ENCODE measurements around the gene PDK2. TPM values are rescaled to one million over a fixed set of nuclear protein-coding genes. Genes with fewer than 3 reads are reported as not detected.

Gene PDK2
- total and polyA plus RNA-seq, 2 experiments from 2014 or later = 12.0 to 15.9 TPM

DNA sequence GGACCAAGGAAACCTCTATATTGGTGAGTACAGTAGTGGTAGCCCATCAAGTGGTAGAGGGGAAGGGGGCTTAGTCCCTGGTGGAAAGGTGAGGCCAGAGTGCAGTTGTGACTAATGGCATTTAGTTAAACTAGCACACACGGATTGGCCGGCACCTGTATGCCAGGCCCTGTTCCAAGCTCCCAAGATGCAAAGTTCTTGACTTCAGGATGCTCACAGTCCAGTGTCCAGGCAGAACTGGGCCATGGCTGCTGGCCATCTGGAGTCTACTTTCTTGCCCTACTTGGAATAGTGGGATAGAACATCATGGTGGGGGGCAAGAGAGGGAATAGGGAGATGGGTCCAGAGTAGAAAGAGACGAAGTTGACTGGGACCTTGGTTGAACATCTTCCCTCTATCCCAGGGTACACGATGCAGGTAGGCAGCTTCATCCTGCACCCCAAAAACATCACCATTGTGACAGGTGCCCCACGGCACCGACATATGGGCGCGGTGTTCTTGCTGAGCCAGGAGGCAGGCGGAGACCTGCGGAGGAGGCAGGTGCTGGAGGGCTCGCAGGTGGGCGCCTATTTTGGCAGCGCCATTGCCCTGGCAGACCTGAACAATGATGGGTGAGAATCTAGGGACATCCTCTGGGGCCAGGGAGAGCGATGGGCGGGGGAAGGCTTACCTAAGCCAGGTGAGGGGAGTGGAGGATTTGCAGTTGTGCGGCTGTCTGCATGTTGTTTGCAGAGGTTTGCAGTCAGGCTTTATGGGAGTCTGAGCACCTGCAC is 24.1 kb upstream of the PDK2 start:
- no peak for ATAC-seq
- Histone ChIP-seq H3K79me2 (replicated peaks; ENCODE audit: insufficient read depth) (no peaks in the 10 kb centered on the region), H3K4me1 (ENCODE audit: insufficient read depth) (no peaks in the 10 kb centered on the region), H3K36me3 (ENCODE audit: insufficient read depth) (no peaks in the 10 kb centered on the region), H3K9me2 (ENCODE audit: insufficient read depth) (no peaks in the 10 kb centered on the region), H3K4me3 (no peak overlapping the region), H3F3A (replicated peaks; ENCODE audit: low read depth) (no peaks in the 10 kb centered on the region), H3K27ac (ENCODE audit: low read depth) (no peak overlapping the region), H3K4me2 (no peak overlapping the region), H3K27me3 (ENCODE audit: insufficient read depth) (no peaks in the 10 kb centered on the region), H2AFZ (no peak overlapping the region), H4K20me1 (replicated peaks; ENCODE audit: insufficient read depth) (no peaks in the 10 kb centered on the region; the same call in 1 of the 2 replicates)
- Mint-ChIP-seq H3K4me3 (no peak overlapping the region), H3K27me3 (ENCODE audit: insufficient read depth, low read depth, poor library complexity) (no peaks in the 10 kb centered on the region), H3K4me1 (peaks cover 4% of the 10 kb centered on the region; the same call in 1 of the 3 replicates), H3K27ac (no peak overlapping the region), H3K36me3 (ENCODE audit: low read depth) (peaks cover 14% of the 10 kb centered on the region), H3K9me3 (no peaks in the 10 kb centered on the region)
- DNase-seq (ENCODE audit: low spot score) = no peak
- TF ChIP-seq ZNF331 (CRISPR knock-in tag; IDR thresholded peaks at IDR 0.05; ENCODE audit: low read depth) (no peak), NANOG (IDR thresholded peaks at IDR 0.05; ENCODE audit: borderline replicate concordance) (no peak), STAT1 (IDR thresholded peaks at IDR 0.05; ENCODE audit: unreplicated experiment) (no peak), CREB1 (CRISPR knock-in tag; IDR thresholded peaks at IDR 0.05; ENCODE audit: low read depth) (no peak), ZNF114 (CRISPR knock-in tag; IDR thresholded peaks at IDR 0.05) (no peak), EZH2phosphoT487 (IDR thresholded peaks at IDR 0.05; ENCODE audit: unreplicated experiment) (no peak), JUNB (IDR thresholded peaks at IDR 0.05; ENCODE audit: unreplicated experiment) (no peak), POLR2AphosphoS5 (IDR thresholded peaks at IDR 0.05; ENCODE audit: low read depth) (no peak), EZH2 (IDR thresholded peaks at IDR 0.05; ENCODE audit: low read depth, unreplicated experiment) (no peak)
- TF ChIP-seq, protein P1, sequence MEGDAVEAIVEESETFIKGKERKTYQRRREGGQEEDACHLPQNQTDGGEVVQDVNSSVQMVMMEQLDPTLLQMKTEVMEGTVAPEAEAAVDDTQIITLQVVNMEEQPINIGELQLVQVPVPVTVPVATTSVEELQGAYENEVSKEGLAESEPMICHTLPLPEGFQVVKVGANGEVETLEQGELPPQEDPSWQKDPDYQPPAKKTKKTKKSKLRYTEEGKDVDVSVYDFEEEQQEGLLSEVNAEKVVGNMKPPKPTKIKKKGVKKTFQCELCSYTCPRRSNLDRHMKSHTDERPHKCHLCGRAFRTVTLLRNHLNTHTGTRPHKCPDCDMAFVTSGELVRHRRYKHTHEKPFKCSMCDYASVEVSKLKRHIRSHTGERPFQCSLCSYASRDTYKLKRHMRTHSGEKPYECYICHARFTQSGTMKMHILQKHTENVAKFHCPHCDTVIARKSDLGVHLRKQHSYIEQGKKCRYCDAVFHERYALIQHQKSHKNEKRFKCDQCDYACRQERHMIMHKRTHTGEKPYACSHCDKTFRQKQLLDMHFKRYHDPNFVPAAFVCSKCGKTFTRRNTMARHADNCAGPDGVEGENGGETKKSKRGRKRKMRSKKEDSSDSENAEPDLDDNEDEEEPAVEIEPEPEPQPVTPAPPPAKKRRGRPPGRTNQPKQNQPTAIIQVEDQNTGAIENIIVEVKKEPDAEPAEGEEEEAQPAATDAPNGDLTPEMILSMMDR (conservative IDR thresholded peaks at IDR 0.05; ENCODE audit: low read depth in 2 of 2) = no peak
- TF ChIP-seq, protein P2, sequence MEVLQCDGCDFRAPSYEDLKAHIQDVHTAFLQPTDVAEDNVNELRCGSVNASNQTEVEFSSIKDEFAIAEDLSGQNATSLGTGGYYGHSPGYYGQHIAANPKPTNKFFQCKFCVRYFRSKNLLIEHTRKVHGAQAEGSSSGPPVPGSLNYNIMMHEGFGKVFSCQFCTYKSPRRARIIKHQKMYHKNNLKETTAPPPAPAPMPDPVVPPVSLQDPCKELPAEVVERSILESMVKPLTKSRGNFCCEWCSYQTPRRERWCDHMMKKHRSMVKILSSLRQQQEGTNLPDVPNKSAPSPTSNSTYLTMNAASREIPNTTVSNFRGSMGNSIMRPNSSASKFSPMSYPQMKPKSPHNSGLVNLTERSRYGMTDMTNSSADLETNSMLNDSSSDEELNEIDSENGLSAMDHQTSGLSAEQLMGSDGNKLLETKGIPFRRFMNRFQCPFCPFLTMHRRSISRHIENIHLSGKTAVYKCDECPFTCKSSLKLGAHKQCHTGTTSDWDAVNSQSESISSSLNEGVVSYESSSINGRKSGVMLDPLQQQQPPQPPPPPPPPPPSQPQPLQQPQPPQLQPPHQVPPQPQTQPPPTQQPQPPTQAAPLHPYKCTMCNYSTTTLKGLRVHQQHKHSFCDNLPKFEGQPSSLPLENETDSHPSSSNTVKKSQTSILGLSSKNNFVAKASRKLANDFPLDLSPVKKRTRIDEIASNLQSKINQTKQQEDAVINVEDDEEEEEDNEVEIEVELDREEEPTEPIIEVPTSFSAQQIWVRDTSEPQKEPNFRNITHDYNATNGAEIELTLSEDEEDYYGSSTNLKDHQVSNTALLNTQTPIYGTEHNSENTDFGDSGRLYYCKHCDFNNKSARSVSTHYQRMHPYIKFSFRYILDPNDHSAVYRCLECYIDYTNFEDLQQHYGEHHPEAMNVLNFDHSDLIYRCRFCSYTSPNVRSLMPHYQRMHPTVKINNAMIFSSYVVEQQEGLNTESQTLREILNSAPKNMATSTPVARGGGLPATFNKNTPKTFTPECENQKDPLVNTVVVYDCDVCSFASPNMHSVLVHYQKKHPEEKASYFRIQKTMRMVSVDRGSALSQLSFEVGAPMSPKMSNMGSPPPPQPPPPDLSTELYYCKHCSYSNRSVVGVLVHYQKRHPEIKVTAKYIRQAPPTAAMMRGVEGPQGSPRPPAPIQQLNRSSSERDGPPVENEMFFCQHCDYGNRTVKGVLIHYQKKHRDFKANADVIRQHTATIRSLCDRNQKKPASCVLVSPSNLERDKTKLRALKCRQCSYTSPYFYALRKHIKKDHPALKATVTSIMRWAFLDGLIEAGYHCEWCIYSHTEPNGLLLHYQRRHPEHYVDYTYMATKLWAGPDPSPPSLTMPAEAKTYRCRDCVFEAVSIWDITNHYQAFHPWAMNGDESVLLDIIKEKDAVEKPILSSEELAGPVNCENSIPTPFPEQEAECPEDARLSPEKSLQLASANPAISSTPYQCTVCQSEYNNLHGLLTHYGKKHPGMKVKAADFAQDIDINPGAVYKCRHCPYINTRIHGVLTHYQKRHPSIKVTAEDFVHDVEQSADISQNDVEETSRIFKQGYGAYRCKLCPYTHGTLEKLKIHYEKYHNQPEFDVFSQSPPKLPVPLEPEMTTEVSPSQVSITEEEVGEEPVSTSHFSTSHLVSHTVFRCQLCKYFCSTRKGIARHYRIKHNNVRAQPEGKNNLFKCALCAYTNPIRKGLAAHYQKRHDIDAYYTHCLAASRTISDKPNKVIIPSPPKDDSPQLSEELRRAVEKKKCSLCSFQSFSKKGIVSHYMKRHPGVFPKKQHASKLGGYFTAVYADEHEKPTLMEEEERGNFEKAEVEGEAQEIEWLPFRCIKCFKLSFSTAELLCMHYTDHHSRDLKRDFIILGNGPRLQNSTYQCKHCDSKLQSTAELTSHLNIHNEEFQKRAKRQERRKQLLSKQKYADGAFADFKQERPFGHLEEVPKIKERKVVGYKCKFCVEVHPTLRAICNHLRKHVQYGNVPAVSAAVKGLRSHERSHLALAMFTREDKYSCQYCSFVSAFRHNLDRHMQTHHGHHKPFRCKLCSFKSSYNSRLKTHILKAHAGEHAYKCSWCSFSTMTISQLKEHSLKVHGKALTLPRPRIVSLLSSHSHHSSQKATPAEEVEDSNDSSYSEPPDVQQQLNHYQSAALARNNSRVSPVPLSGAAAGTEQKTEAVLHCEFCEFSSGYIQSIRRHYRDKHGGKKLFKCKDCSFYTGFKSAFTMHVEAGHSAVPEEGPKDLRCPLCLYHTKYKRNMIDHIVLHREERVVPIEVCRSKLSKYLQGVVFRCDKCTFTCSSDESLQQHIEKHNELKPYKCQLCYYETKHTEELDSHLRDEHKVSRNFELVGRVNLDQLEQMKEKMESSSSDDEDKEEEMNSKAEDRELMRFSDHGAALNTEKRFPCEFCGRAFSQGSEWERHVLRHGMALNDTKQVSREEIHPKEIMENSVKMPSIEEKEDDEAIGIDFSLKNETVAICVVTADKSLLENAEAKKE (CRISPR knock-in tag; IDR thresholded peaks at IDR 0.05) = no peak
- TF ChIP-seq, protein P3, sequence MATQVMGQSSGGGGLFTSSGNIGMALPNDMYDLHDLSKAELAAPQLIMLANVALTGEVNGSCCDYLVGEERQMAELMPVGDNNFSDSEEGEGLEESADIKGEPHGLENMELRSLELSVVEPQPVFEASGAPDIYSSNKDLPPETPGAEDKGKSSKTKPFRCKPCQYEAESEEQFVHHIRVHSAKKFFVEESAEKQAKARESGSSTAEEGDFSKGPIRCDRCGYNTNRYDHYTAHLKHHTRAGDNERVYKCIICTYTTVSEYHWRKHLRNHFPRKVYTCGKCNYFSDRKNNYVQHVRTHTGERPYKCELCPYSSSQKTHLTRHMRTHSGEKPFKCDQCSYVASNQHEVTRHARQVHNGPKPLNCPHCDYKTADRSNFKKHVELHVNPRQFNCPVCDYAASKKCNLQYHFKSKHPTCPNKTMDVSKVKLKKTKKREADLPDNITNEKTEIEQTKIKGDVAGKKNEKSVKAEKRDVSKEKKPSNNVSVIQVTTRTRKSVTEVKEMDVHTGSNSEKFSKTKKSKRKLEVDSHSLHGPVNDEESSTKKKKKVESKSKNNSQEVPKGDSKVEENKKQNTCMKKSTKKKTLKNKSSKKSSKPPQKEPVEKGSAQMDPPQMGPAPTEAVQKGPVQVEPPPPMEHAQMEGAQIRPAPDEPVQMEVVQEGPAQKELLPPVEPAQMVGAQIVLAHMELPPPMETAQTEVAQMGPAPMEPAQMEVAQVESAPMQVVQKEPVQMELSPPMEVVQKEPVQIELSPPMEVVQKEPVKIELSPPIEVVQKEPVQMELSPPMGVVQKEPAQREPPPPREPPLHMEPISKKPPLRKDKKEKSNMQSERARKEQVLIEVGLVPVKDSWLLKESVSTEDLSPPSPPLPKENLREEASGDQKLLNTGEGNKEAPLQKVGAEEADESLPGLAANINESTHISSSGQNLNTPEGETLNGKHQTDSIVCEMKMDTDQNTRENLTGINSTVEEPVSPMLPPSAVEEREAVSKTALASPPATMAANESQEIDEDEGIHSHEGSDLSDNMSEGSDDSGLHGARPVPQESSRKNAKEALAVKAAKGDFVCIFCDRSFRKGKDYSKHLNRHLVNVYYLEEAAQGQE (IDR thresholded peaks at IDR 0.05; ENCODE audit: unreplicated experiment) = no peak
- TF ChIP-seq, protein P4, sequence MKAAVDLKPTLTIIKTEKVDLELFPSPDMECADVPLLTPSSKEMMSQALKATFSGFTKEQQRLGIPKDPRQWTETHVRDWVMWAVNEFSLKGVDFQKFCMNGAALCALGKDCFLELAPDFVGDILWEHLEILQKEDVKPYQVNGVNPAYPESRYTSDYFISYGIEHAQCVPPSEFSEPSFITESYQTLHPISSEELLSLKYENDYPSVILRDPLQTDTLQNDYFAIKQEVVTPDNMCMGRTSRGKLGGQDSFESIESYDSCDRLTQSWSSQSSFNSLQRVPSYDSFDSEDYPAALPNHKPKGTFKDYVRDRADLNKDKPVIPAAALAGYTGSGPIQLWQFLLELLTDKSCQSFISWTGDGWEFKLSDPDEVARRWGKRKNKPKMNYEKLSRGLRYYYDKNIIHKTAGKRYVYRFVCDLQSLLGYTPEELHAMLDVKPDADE (IDR thresholded peaks at IDR 0.05) = no peak
